HG02678 (cell line): Measurements from ENCODE around the gene C3orf22.
"Not testable (repeated sequence)": the region's sequence is repeated elsewhere in the genome, so short reads cannot be mapped to it uniquely, and the experiment has no call there.

Experiments
- ATAC-seq: cut with Tn5 transposase; IDR thresholded peaks from one replicate; pipeline ENCODE4 v1.9.1; 2021; ENCODE audit warnings: mild to moderate bottlenecking, moderate library complexity; ENCODE audit not compliant: unreplicated experiment

The C3orf22 gene

DNA sequence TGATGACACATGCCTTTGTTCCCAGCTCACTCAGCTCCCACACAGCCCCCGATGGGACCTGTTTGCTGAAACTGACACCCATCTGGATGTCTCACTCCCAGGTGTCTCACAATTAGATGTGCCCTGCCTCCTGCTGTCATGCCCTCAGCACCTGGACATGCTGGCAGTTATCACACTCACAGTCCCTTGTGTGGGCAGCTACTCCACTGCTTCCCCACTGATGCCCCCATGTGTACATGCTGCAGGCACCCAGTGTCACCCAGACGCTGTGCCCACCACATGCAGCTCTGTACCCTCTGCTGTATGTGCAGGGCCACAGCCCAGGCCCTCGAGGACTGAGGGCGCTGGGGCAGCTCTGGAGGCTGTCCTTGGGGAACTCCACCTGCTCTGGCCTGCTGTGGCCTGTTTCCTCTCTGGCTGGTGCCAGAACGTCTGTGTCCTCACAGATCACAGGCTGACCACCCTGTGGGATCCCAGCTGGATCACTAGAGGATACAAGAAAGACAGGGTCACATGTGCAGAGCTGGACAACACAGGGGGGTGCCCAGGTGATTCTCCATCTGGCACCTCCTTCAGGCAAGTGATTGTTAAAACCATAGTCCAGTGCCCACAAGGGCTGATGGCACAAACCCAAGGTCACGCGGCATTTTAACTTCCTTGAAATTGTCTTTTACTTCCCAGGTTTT is 14.0 kb downstream of the C3orf22 start:
- no peak for ATAC-seq

- ATAC-seq = no peak
Measured at GRCh38 chr3:126543457-126544061, 15.2 kb downstream of the C3orf22 start.

GRCh38 chr3:126542340-126543241 is 16.1 kb downstream of the C3orf22 start:
- ATAC-seq = no peak

GRCh38 chr3:126541628-126542339 is 16.9 kb downstream of the C3orf22 start:
- no peak for ATAC-seq

GRCh38 chr3:126540951-126541627 is 17.6 kb downstream of the C3orf22 start:
- no peak for ATAC-seq

DNA sequence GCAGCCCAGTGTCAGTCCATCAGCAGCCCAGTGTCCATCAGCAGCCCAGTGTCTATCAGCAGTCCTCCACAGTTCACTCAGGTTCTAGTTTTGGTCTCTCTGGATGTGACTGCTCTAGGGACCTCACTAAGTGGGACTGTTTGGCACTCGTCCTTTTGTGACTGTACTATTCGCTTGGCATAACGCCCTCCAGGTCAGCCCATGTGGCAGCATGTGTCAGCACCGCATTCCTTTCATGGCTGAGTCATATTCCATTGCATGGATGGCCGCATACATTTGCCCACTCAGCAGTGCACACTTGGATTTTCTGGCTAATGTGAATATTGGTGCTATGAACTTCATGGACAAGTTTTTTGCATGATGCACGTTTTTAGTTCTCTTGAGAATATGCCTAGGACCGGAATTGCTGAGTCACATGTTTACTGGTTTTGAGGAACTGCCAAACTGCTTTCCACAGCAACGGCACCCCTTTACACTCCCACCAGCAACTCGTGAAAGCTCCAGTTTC is 18.3 kb downstream of the C3orf22 start:
- ATAC-seq = no peak

- no peak for ATAC-seq
Measured at GRCh38 chr3:126539558-126540250, 19.0 kb downstream of the C3orf22 start.

- no peak for ATAC-seq
Measured at GRCh38 chr3:126538966-126539365, 19.8 kb downstream of the C3orf22 start.

- ATAC-seq = no peak
Measured at GRCh38 chr3:126538316-126538715, 20.4 kb downstream of the C3orf22 start.

- no peak for ATAC-seq
Measured at GRCh38 chr3:126537730-126538281, 20.9 kb downstream of the C3orf22 start.

DNA sequence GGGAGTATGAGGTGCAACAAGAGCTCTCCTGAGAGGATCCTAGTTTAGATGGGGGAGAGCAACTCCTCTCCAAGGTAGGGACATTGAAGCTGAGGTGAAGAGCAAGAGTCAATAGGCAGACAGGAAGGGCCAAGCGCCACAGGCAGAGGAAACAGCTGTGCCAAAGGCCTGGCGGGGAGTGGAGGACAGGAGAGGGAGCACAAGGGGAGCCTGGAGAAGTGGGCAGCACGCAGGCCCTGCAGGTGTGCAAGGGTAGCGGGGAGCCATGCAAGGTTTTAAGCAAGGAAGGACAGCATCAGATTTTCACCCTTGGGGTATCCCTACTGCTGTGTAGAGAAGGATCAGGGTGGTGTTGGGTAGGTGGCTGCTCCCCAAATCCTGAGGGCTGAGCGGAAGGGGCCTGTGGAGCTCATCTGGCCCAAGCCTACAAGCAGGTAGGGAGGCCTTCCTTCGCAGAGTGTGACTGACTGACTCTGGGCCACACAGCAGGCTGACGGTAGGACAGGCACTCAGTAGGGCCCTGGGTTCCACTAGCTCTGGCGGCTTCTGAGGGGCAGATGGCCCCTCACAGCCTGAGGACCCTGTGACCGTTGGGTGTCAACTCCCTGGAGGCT is 21.5 kb downstream of the C3orf22 start:
- no peak for ATAC-seq

- no peak for ATAC-seq
Measured at GRCh38 chr3:126536126-126536525, 22.6 kb downstream of the C3orf22 start.

- ATAC-seq = no peak
Measured at GRCh38 chr3:126535636-126536035, 23.1 kb downstream of the C3orf22 start.

- ATAC-seq = not testable (repeated sequence)
Measured at GRCh38 chr3:126534716-126535115, 24.0 kb downstream of the C3orf22 start.

- no peak for ATAC-seq
Measured at GRCh38 chr3:126533506-126533905, 25.2 kb downstream of the C3orf22 start.

GRCh38 chr3:126531051-126531330 is 27.7 kb downstream of the C3orf22 start:
- no peak for ATAC-seq

DNA sequence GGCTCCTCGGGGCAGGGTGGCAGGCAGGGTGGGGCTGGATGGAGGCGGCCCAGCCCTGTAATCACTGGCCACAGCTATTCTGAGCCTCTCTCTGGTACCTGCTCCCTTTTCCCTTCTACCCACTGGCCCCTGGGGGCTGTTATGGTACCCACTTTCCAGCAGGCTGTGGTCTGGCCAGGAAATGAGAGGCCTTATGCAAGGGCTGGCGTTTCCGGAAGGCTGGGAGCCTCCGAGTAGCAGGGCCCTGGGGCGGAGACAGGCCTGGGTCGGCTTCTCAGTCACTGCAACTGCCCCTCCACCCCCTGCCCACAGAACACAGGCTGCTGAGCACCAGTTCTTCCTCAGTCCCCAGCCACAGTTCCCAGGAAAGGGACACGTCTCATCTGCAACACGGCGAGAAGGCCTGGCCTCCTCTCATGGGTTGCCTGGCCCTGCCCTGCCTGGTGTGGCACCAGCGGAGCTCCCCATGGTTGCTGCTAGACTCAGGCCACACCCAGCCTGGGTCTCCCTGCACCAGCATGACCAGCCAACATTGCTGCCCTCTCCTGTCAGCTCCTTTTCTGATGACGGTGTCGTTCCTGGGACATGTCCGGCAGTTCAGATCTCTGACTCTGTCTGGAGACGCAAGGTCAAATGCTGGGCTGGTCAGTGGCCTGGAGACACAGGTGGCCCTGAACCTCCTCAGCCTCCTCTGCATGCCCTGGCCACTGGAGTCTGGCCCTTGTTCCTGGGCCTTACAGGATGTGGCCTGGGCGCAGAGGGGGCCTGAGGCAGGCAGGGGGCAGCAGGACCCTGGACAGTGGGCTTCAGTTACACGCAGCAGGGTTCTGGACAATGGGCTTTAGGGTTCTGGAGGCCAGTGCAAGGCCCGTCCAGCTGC is 28.3 kb downstream of the C3orf22 start:
- ATAC-seq = no peak

DNA sequence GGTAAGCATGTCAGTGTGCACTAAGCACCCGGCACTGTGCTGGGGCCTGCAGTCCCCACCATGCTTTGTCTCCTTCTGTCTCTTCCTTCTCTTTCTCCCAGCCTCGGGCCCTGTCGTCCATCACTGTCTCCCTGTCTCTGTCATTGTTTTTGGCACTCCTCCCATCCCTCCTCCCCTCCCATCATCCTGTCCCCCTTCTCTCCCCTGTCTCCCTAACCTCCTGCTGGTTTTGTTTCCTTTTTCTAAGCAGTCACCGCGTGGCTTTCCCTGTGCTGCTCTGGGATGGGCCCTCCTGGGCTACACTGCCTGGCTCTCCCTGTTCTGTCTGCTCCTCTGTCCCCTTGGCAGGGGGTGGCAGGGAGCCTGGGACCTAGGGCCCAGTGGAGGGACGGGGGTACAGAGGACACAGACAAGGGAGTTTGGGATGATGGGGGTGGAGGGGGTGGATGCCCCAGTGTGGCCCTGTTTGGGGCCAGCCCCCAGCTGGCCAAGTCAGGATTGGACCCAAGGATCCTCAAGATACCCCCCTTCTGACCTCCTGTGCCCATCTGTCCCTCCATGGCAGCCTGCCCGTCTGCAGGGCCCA is 29.1 kb downstream of the C3orf22 start:
- ATAC-seq = no peak
